ENCODE results near the gene DYNLRB2. TPM values are rescaled to one million over a fixed set of nuclear protein-coding genes. Genes with fewer than 3 reads are reported as not detected.

The DYNLRB2 gene
- total RNA-seq, 4 donors from 2014 or later: 1.2 to 2.3 (median 1.9) TPM; not detected in 1

DNA sequence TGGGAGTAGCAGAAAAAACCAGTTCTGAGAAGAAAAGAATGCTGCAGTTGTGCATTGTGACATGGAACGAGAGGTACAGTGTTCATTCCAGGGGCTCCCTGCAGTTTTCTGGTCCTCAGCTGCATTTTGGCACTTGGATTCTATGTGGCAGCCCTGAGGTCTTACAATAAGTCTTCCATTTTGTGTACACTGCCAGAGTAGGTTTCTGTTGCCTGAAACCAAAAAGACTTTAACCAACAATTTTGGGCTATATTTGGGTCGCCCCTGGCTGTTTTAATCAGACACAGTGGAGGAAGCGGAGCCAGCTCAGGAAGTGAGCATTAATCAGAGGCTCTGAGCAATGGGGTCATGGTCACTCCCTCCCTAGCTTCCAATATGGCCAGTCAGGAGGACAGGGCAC lies 15.7 kb downstream of the DYNLRB2 start:
- no peak for TF ChIP-seq POLR2A (IDR thresholded peaks at IDR 0.05)
- TF ChIP-seq, protein P1, sequence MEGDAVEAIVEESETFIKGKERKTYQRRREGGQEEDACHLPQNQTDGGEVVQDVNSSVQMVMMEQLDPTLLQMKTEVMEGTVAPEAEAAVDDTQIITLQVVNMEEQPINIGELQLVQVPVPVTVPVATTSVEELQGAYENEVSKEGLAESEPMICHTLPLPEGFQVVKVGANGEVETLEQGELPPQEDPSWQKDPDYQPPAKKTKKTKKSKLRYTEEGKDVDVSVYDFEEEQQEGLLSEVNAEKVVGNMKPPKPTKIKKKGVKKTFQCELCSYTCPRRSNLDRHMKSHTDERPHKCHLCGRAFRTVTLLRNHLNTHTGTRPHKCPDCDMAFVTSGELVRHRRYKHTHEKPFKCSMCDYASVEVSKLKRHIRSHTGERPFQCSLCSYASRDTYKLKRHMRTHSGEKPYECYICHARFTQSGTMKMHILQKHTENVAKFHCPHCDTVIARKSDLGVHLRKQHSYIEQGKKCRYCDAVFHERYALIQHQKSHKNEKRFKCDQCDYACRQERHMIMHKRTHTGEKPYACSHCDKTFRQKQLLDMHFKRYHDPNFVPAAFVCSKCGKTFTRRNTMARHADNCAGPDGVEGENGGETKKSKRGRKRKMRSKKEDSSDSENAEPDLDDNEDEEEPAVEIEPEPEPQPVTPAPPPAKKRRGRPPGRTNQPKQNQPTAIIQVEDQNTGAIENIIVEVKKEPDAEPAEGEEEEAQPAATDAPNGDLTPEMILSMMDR (IDR thresholded peaks at IDR 0.05): no peak
- TF ChIP-seq EP300 (IDR thresholded peaks at IDR 0.05): no peak
- no peak for TF ChIP-seq POLR2AphosphoS5 (IDR thresholded peaks at IDR 0.05)
- Histone ChIP-seq H3K4me3 (no peak overlapping the region), H3K9me3 (no peaks in the 10 kb centered on the region), H3K36me3 (no peaks in the 10 kb centered on the region), H3K27ac (no peak overlapping the region), H3K27me3 (peaks cover 40% of the 10 kb centered on the region), H3K4me1 (no peaks in the 10 kb centered on the region)
- WGBS, 2 donors (ENCODE audit: low coverage in 1 of 2): 83% methylated on average over 1 of the region's 3 CpGs; no CpG with 5 or more reads in 1 of the 2 donors
- no peak for ATAC-seq

DNA sequence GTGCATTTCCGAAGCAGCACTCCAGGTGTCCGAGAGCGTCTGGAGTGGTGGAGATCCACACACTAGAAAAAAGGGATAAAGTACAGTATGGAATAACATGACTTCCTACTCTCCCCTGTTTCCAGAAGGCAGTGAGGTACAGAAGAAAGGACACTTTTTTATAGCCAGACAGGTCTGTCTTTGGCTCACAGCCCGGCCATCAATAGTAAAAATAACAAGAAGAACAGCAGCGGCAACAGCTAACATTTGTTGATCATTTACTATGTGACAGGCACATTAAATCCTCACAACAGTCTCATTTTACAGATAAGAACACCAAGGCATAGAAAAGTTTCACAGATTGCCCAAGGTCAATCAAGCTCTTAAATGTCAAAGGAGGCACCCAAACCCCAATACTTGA lies 16.2 kb downstream of the DYNLRB2 start:
- 77 to 88% methylated on average over 2 to 5 of the region's 5 CpGs for WGBS, 2 donors (ENCODE audit: low coverage in 1 of 2)
- no peak for ATAC-seq
- Histone ChIP-seq H3K4me1 (no peaks in the 10 kb centered on the region), H3K36me3 (no peaks in the 10 kb centered on the region), H3K27me3 (peaks cover 39% of the 10 kb centered on the region), H3K9me3 (no peaks in the 10 kb centered on the region), H3K27ac (no peak overlapping the region), H3K4me3 (no peak overlapping the region)
- TF ChIP-seq, protein P1 (IDR thresholded peaks at IDR 0.05): no peak
- TF ChIP-seq EP300 (IDR thresholded peaks at IDR 0.05) (no peak), POLR2AphosphoS5 (IDR thresholded peaks at IDR 0.05) (no peak), POLR2A (IDR thresholded peaks at IDR 0.05) (no peak)

DNA sequence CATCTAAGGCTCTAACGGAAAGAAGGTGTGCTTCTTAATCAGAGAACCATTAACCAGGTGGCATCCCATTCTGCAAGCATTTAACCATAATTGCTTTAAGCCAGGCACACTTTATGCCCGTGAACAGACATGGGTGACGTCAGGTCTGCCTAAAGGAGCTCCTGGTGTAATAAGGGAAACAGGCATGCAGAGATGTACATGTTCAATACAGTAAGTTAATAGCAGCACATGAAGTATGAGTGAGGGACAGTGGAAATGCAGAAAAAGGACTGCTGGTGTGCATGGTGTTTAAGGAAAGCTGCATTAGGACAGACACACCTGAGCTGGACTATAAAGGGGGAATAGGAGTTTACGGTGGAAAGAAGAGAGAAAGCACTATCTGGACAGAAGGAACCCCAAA lies 18.6 kb downstream of the DYNLRB2 start:
- Histone ChIP-seq H3K9me3 (no peaks in the 10 kb centered on the region), H3K36me3 (no peaks in the 10 kb centered on the region), H3K27ac (no peak overlapping the region), H3K27me3 (peaks cover 37% of the 10 kb centered on the region), H3K4me3 (no peak overlapping the region), H3K4me1 (no peaks in the 10 kb centered on the region)
- TF ChIP-seq EP300 (IDR thresholded peaks at IDR 0.05) (no peak), POLR2AphosphoS5 (IDR thresholded peaks at IDR 0.05) (no peak), POLR2A (IDR thresholded peaks at IDR 0.05) (no peak)
- TF ChIP-seq, protein P1 (IDR thresholded peaks at IDR 0.05): no peak
- ATAC-seq: no peak
- WGBS, 2 donors (ENCODE audit: low coverage in 1 of 2): 50 to 61% methylated on average over 2 to 4 of the region's 4 CpGs

DNA sequence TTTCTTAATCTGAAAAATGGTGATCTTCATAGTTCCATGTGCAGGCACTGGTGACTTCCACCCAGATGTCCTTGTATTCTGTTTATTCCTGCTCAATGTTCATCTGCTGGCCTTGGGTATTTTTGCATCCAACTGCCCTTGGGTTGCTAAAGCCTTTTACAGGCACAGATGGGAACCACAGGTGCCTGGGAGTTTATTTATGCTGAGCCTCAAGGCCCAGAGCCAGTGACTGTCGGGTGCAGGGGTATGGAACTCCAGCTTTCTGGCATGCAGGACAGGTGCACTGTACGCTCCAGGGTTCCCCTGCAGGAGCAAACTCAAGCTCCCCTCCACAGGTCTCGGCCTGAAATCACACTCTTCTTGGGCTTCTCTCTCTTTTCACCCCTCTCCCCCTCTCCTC lies 22.3 kb downstream of the DYNLRB2 start:
- Histone ChIP-seq H3K4me3 (no peak overlapping the region), H3K4me1 (no peaks in the 10 kb centered on the region), H3K27ac (no peak overlapping the region), H3K9me3 (no peaks in the 10 kb centered on the region), H3K27me3 (peaks cover 40% of the 10 kb centered on the region), H3K36me3 (no peaks in the 10 kb centered on the region)
- WGBS, 2 donors (ENCODE audit: low coverage in 1 of 2): 52 to 64% methylated on average over 2 to 3 of the region's 3 CpGs
- TF ChIP-seq, protein P1 (IDR thresholded peaks at IDR 0.05): no peak
- TF ChIP-seq POLR2A (IDR thresholded peaks at IDR 0.05): no peak
- no peak for TF ChIP-seq POLR2AphosphoS5 (IDR thresholded peaks at IDR 0.05)
- no peak for TF ChIP-seq EP300 (IDR thresholded peaks at IDR 0.05)
- ATAC-seq: no peak

DNA sequence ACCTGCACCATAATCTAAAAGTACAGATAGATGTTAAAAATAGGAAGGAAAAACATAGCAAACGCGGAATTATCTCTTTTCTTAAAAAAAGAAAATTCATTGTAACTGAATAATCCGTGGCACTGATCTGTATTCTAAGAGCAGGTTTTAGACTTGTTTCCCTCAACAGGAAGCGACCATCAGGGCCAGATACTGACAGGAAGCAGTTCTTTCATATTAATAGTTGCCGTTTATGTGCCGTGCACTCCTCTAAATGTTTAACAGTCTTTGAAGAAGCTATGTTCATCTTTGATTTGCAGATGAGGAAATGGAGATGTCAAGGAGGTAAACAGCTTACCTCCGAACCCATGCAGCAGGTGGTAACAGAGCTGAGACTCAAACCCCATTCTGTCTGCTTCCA lies 23.6 kb downstream of the DYNLRB2 start:
- no peak overlapping the region for H3K27ac ChIP-seq
- H3K36me3 ChIP-seq: no peaks in the 10 kb centered on the region
- H3K9me3 ChIP-seq: no peaks in the 10 kb centered on the region
- TF ChIP-seq, protein P1 (IDR thresholded peaks at IDR 0.05): no peak
- TF ChIP-seq POLR2AphosphoS5 (IDR thresholded peaks at IDR 0.05) (no peak), POLR2A (IDR thresholded peaks at IDR 0.05) (no peak), EP300 (IDR thresholded peaks at IDR 0.05) (no peak)
- ATAC-seq: no peak
- H3K4me1 ChIP-seq: no peaks in the 10 kb centered on the region
- H3K27me3 ChIP-seq: peaks cover 43% of the 10 kb centered on the region
- 45 to 57% methylated on average over 7 of the region's 7 CpGs for WGBS, 2 donors (ENCODE audit: low coverage in 1 of 2)
- H3K4me3 ChIP-seq: no peak overlapping the region
